Tibial nerve (tissue), 4 donors: ENCODE measurements around the gene NDUFS8.
"Not testable (repeated sequence)": the region's sequence is repeated elsewhere in the genome, so short reads cannot be mapped to it uniquely, and the experiment has no call there.

Experiments used
- EP300 ChIP-seq, 2 donors: sonication (generic); formaldehyde crosslinking; IDR thresholded peaks; one replicate each; pipeline ENCODE4 v1.6.1; 2017; ENCODE audit warnings: antibody characterized with exemption in 2 of 2, mild to moderate bottlenecking in 1 of 2
- POLR2A ChIP-seq, 2 donors: fragments of 450-650 bp; IDR thresholded peaks; one replicate each; pipeline ENCODE4 v1.6.1; 2017; ENCODE audit warnings: antibody characterized with exemption in 2 of 2, mild to moderate bottlenecking in 2 of 2, moderate library complexity in 2 of 2
- TF ChIP-seq, protein P1 (sequence below), 5 experiments: fragments of 200-600 bp in 3 of 5; fragments of 450-650 bp in 2 of 5; sonication (generic) in 3 of 5; IDR thresholded peaks; one replicate each; pipeline ENCODE4 v1.5.1; 2016 to 2019; ENCODE audit warnings: antibody characterized with exemption in 5 of 5, mild to moderate bottlenecking in 3 of 5, moderate library complexity in 2 of 5

DNA sequence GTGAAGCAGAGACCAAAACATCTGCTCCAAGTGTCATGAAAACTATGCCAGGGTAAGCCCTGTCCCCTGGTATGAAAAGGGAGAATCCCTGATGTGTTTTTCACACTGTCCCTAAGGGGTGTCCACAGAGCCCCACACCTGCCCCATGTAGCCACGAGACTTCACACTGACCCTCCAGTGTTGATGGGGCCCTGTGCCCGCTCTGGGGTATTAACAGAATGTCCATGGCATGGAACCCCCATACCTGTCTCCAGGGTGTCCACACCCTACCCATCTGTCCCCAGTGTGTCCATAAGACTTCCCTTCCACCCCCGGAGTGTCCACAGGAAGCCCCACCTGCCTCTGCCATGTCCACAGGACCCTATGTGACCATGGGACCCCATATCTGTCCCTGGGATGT, 35.4 kb upstream of the NDUFS8 start:
- TF ChIP-seq, protein P1, sequence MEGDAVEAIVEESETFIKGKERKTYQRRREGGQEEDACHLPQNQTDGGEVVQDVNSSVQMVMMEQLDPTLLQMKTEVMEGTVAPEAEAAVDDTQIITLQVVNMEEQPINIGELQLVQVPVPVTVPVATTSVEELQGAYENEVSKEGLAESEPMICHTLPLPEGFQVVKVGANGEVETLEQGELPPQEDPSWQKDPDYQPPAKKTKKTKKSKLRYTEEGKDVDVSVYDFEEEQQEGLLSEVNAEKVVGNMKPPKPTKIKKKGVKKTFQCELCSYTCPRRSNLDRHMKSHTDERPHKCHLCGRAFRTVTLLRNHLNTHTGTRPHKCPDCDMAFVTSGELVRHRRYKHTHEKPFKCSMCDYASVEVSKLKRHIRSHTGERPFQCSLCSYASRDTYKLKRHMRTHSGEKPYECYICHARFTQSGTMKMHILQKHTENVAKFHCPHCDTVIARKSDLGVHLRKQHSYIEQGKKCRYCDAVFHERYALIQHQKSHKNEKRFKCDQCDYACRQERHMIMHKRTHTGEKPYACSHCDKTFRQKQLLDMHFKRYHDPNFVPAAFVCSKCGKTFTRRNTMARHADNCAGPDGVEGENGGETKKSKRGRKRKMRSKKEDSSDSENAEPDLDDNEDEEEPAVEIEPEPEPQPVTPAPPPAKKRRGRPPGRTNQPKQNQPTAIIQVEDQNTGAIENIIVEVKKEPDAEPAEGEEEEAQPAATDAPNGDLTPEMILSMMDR (IDR thresholded peaks at IDR 0.05), result not testable (repeated sequence)
- TF ChIP-seq POLR2A, EP300 (IDR thresholded peaks at IDR 0.05): not testable (repeated sequence)
